Ecto neural progenitor cell (in vitro differentiated cells): ENCODE measurements around the gene NUCB1.

Experiments
- DNase-seq: peaks from one replicate; pipeline ENCODE4 v3.0.0-alpha.2; 2018; ENCODE audit warnings: low spot score

NUCB1 gene

DNA sequence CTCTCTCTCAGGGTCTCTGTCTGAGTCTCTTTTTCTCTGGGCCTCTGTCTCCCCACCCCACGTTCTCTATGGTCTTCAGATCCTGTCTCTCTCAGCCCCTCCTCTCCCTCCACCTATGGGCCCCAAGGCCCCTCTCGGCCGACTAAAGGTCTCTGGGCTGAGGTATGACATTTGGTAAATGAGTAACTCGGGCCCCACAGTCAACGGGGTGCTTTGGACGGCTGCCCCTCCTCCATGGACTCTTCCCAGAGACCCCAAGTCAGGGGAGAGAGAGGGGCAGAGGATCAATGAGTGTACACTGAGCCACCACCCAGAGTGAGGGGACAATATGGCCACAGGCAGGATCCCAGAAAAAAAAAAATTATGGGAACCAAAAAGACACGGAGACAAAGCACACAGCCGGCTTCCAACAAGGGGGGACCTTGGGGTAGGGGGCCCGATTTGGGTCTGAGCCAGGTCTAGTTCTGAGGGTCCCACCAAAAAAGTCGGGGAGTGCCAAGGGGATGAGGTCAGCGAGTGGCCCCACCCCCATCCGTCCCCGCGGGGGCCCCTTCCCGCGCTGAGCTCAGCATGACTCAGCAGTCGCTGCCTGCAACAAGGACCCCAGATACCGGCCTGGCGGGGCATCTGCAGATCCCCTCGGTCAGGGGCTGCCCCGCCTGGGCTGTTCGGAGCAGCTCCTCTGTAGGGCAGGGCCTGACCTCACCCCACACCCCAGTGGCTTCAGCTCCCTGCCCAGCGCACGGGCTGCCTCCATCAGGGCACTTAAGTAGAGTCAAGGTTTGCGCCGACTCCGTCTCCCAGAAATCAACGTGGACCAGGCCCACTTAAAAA, 63.5 kb downstream of the NUCB1 start:
- DNase-seq, result peak; percentile 78

DNA sequence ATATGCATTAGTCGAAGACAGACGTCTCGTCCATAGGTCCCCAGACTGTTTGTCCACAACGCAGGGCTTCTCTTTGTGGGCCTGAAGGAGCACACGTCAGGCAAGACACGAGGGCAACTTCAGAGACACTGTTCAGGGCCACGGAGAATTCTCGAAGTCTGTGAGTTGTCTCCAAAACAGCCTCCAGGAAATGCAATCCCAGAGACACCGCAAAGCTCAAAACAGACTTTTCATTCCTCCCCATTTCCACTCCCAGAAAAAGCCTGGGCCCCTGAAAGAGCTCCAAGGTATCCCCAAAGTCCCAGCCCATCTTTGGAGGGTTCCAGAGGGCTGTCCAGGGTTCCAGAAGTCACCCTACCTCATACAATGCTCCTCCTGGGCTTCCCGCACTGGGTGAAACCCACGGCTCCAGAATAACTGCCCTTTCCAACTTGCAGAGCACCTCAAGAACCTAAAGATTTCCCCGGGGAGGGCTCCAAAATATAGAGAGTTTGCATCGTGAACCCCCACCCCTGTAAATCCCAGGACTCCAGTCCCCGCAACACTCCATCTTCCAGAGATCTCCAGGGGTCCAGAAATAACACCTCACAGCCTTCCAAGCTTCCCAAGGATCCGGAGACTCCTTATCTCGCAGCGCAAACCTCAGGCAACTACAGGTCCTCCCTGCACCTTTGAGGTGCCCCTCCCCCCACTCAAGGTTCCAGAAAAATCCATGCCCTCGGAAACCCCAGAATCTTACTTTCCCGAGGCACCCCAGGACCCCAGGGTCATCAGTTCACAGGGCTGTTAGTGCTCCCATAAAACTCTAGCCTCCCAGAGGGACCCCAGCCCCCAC, 64.3 kb downstream of the NUCB1 start:
- no peak for DNase-seq

DNA sequence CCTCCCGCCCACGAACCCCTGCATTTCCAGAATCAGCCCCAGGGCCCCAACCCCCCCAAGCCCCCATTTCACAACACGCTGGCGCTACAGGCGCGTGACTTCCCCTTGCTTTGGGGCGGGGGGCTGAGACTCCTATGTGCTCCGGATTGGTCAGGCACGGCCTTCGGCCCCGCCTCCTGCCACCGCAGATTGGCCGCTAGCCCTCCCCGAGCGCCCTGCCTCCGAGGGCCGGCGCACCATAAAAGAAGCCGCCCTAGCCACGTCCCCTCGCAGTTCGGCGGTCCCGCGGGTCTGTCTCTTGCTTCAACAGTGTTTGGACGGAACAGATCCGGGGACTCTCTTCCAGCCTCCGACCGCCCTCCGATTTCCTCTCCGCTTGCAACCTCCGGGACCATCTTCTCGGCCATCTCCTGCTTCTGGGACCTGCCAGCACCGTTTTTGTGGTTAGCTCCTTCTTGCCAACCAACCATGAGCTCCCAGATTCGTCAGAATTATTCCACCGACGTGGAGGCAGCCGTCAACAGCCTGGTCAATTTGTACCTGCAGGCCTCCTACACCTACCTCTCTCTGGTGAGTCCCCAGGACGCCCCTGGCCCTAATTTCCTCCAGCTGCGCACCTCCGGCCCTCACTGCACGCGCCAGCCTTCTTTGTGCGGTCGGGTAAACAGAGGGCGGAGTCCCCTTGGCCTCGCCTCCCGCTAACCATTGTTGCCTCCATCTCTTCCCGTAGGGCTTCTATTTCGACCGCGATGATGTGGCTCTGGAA, 65.1 kb downstream of the NUCB1 start, which contains the start of gene FTL:
TSS of gene FTL (plus strand) at position 270 of the 766 bp plus-strand sequence. CDS start at position 469, 199 bp downstream.
- peak; percentile 95 for DNase-seq

DNA sequence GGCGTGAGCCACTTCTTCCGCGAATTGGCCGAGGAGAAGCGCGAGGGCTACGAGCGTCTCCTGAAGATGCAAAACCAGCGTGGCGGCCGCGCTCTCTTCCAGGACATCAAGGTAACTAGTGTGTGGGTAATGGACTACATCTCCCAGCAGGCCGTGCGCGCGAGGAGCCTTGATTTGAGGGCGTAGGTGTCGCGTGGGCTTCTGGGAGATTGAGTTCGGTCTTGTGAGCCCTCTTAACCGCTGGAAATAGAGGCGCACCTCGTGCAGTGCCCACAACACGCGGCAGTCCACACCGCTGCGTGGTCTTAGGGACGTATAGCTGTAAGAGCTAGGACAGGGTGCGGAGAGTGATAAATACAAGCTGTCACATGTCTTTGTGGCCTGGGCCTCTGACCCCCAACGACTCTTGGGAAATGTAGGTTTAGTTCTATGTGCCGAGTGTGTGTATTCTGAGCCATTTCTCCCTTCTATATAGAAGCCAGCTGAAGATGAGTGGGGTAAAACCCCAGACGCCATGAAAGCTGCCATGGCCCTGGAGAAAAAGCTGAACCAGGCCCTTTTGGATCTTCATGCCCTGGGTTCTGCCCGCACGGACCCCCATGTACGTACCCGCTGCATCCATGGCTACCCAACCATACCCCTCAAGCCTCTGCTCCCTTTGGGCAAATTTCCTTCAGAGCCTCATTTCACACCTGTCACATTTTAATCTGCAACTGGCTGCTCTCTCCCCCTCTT, 65.9 kb downstream of the NUCB1 start:
- DNase-seq, result peak; percentile 91

DNA sequence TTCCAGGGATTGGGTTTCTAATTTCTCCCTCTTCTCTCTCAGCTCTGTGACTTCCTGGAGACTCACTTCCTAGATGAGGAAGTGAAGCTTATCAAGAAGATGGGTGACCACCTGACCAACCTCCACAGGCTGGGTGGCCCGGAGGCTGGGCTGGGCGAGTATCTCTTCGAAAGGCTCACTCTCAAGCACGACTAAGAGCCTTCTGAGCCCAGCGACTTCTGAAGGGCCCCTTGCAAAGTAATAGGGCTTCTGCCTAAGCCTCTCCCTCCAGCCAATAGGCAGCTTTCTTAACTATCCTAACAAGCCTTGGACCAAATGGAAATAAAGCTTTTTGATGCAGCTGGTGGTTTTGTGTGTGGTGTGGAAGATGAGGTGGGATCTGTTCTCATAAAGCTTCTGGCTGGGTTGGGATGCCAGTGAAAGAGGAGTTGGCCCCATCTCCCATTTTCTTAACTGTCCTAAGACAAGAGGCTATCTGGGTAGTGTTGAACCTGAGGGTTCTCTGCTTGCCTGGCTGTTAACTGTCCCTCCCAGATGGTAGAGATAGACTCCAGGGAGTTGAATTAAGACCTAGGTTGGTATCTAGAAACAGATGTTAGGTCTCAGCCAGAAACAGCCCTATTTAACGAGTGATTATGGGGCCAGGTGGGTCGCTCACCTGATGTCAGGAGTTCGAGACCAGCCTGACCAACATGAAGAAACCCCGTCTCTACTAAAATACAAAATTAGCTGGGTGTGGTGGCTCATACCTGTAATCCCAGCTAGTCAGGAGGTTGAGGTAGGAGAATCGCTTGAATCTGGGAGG, 66.6 kb downstream of the NUCB1 start:
- no peak for DNase-seq

DNA sequence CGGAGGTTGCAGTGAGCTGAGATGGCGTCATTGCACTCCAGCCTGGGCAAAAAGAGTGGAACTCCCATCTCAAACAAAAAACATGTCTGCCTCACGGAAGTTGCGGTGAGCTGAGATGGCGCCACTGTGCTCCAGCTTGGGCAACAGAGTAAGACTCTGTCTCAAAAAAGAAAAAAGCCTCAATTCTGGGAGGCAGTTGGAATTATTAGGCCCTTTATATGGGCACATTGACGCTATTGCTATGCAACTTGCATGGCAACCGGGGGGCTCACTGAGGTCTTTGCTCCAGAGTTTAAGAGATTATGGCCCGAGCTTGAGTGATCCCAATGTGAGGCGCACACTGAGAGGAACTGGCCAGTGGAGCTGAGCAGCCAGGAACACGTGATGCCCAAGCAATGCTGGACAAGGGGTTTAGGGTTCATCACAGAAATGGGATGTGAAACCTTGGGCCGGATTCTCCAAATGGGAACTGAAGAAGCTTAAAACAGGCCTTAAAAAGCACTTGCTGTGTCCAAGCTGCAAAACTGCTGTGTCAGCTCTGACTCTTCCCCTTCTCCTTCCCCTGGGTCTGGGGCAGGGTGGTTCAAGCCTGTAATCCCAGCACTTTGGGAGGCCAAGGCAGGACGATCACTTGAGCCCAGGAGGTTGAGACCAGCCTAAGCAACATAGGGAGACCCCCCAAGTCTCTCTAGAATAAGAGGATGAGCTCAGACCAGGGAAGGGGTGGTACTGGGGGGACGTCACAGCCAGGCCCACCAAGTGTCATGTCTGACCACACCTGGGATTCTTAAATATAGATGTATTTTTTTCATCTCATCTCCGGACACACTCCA, 67.5 kb downstream of the NUCB1 start:
- DNase-seq, result no peak

DNA sequence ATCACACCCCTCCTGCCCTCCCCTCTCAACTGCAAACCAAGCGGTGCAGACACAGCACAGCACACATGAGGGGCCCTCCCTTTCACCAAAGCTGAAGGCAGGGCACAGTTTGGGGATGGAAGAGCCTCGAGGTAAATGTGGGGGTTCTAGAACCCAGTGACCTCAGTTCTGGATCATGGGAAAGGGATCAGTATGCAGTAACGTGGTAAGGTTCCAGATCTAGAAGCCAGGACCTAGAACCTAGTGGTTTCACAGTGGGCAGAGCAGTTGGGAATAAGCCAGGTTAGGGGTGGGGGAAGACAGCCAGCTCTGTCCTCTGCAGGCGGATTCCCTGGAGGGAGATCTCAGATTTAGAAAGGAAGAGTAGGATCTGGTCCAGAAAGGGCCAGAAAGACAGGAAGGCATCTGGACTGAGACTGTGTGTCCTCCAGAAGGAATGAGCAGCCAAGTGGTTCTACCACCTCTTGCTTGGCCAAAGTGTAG, 68.1 kb downstream of the NUCB1 start:
- DNase-seq, result no peak

DNA sequence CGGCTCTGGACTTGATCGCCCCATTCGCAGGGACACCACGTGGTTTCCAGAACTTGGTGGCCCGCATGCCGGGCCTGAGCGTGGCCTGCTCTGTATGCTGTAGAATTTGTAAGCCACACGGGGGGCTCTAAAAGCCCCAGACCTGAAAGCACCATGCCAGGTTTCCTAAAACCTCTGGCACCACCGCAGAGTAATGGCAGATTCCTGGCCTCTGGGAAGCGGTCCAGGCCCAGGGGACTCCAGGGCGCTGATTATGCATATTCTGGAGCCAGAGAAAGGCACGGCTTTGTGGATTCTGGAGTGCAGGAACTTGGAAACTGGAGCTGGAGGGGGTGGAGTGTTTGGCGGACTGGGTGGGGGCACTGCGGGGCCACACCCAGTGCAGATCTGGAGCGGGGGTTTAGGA, 68.7 kb downstream of the NUCB1 start:
- no peak for DNase-seq

DNA sequence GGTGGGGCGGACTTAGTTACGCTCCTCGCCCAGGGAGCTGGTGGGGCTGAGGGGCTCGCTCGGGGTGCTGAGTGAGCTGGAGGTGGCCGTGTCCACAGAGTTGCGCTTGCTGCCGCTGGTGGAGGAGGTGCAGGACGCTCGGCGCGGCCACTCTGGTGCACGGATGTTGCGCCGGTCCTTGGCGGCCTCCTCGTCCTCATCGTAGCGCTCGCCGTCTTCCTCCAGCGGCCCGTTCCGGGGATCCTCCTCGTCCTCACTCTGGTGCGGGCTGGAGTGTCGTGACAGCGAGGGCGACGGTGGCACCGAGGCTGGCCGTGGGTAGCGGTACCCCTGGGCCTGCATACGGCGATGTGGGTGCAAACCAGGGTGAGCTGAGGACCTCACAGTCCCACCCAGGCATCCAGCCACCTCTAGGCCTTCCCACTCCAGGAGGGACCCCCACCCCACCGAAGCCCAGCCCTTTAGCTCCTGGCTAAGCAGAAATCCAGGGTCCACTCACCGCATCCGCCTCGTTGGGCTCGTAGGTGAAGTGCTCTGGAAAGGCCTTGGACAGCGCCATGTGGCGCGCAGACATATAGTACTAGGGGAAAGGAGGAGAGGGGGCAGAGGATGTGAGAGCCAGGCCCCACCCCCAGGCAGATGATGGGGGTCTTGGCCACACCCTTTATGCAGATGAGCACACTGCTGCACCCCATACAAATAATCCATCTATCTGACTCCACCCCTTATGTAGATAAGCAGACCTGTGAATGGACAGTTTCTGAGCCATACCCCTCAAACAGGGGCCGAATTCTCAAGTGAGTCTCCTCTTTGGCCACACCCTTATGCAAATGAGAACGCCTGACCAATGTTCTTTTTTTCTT, 69.4 kb downstream of the NUCB1 start:
- no peak for DNase-seq

DNA sequence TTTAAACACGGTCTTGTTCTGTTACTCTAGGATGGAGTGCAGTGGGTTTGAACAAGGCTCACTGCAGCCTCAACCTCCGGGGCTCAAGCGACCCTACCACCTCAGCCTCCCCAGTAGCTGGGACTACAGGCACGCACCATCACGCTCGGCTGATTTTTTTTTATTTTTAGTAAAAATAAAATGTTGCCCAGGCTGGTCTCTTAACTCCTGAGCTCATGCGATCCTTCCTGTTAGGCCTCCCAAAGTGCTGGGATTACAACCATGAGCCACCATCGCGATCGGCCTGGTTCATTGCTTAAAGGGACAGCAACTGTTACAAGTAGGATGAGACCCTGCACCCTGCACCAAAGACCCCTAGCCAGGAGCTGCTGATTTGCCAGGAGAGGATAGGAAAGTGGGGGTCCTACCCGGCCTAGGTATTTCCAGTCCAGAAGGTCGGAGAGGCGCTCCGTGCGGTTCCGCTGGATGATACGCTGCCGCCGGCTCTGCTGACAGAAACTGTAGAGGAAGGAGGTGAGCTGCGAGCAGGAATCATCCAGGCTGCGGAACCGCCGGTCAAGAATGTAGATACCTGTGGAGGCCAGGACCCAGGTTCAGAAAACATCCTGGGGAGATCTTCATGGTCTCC, 70.1 kb downstream of the NUCB1 start:
- no peak for DNase-seq

DNA sequence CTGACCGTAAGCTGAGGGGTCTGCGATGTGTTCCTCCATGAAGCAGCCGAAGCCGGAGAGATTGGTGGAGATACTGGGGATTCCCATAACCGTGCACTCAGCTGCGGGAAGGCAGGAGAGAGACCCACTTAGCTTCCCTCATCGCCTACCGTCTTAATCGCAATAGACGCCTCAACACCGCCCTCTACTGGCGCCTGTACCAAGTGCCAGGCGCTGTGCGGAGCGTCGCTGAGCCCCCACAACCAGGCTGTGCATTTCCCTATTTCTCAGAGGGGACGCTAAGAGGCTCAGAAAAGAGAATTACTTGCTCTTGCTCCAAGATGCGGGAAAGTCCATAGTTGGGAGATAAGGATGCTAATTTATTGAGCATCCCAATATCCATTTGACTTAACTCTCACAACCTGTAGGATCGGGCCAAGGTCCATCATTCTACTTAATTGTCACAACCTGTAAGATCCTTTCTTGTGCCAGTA, 70.8 kb downstream of the NUCB1 start:
- peak; percentile 88 for DNase-seq
